WERI-Rb-1 (cell line): ENCODE measurements around the gene COBL.

Experiments used
- DNase-seq: peaks from one replicate; pipeline ENCODE4 v3.0.0-alpha.2; 2020
- H3K27ac ChIP-seq: fragments of 250-450 bp; sonication (Bioruptor Pico); 2 replicates; pipeline ENCODE4 v1.5.1; 2020; ENCODE audit warnings: mild to moderate bottlenecking, moderate library complexity
- H3K27me3 ChIP-seq: fragments of 250-450 bp; sonication (Bioruptor Pico); 2 replicates; pipeline ENCODE4 v1.5.1; 2021; ENCODE audit warnings: mild to moderate bottlenecking, low read depth, moderate library complexity; ENCODE audit not compliant: insufficient read depth, severe bottlenecking
- H3K36me3 ChIP-seq: fragments of 250-450 bp; sonication (Bioruptor Pico); 2 replicates; pipeline ENCODE4 v1.5.1; 2020; ENCODE audit warnings: mild to moderate bottlenecking, moderate library complexity
- H3K4me3 ChIP-seq: 2 replicates; pipeline ENCODE4 v1.5.1; 2011; ENCODE audit warnings: low read depth, mild to moderate bottlenecking, control low read depth, low read length
- H3K9me3 ChIP-seq: fragments of 250-450 bp; sonication (Bioruptor Pico); 2 replicates; pipeline ENCODE4 v1.5.1; 2021; ENCODE audit warnings: mild to moderate bottlenecking, moderate library complexity; ENCODE audit not compliant: severe bottlenecking
- CTCF ChIP-seq: IDR thresholded peaks from 2 replicates; pipeline ENCODE4 v1.5.1; 2011; ENCODE audit warnings: low read depth, mild to moderate bottlenecking, control low read depth, inconsistent platforms, low read length

COBL gene

GRCh38 chr7:51034521-51035264 is 281.9 kb downstream of the COBL start:
- H3K4me3 ChIP-seq = no peak overlapping the region

GRCh38 chr7:51033727-51034520 is 282.7 kb downstream of the COBL start:
- Histone ChIP-seq H3K4me3 (no peak overlapping the region), H3K27me3 (no peaks in the 10 kb centered on the region), H3K36me3 (peaks cover 25% of the 10 kb centered on the region), H3K9me3 (no peaks in the 10 kb centered on the region), H3K27ac (no peak overlapping the region)
- TF ChIP-seq CTCF = no peak
- no peak for DNase-seq

More at GRCh38 chr7:51034521-51035264, 281.9 kb downstream of the COBL start:
- H3K27ac ChIP-seq = no peak overlapping the region
- no peaks in the 10 kb centered on the region for H3K9me3 ChIP-seq
- DNase-seq = no peak
- no peak for TF ChIP-seq CTCF
- peaks cover 18% of the 10 kb centered on the region for H3K36me3 ChIP-seq
- H3K27me3 ChIP-seq = no peaks in the 10 kb centered on the region

DNA sequence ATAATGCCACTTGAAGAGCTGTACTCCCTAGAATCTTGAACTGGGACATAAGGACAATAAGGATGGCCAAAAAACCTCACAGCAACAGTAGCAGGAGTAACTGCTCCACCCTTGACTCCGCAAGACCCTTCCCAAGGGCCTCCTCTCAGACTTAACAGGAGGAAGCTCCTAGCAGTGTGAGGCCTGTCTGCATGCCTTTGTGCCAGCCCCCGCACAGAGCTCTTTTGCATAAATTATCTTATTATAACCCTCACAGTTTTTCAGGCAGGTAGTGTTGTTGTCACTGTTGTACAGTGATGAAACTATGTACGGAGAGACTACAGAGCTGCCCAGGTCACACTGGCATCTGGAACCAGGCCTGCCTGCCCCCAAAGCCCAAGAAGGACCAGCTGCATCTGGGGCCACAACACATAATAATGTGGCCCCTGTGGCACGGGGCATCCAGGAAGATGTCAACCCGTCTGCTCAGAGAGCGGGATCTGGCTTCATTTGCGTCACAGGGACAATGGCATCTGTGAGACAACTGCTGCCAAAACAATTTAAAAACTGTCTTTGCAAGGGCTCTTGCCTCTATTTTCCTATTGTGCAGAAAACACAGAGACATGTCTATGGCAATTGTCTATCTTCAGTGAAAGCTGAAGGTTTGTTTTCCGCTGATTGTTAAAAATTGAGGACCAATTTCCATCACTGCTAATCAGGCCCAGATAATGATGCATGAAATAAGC is 284.7 kb downstream of the COBL start:
- Histone ChIP-seq H3K9me3 (no peaks in the 10 kb centered on the region), H3K27me3 (no peaks in the 10 kb centered on the region), H3K4me3 (no peak overlapping the region), H3K27ac (no peak overlapping the region), H3K36me3 (peaks cover 41% of the 10 kb centered on the region)
- no peak for TF ChIP-seq CTCF
- DNase-seq = no peak

DNA sequence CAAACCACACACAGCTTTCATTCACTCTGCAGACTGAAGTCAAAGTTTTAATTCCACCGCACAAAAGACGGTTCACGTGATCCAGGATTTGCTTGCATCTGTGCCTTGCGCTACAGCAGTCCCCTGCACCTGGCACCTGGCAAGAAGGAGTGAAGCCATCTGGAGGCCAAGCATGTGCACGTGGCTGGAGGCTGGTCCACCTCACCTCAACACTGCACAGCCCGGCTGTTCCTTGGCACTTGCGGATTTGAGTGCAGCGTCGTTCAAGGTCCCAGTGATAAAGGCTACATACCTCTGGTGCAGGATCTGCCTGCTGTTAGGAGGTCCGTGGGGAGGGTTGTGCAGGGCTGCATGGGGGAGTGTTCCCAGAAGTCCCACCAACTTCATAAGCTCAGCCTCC is 285.4 kb downstream of the COBL start:
- peaks cover 42% of the 10 kb centered on the region for H3K36me3 ChIP-seq
- DNase-seq = no peak
- no peaks in the 10 kb centered on the region for H3K9me3 ChIP-seq
- no peak for TF ChIP-seq CTCF
- no peaks in the 10 kb centered on the region for H3K27me3 ChIP-seq
- H3K4me3 ChIP-seq = no peak overlapping the region
- H3K27ac ChIP-seq = no peak overlapping the region

DNA sequence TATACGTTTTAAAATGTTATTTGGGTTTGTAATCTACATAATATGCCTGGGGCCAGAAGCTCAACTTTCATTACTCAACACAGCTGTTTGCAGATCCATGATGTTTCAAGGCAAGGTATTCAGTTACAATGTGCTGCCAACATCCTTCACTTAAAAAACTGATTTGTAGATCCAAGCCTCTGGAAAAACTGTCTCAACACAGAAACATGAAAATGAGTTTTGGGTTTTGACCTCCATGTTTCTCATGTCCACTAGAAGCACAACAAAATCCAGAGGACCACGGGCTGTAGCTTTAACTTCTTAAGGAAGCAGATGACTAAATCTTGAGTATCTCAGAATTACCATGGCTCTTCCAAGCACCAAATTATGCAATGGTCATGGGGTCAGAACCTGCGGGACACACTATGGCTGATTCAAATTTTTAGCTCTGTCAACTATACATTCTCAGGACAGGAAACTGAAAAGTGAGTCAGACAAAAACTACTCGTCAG is 286.9 kb downstream of the COBL start:
- TF ChIP-seq CTCF = no peak
- no peaks in the 10 kb centered on the region for H3K9me3 ChIP-seq

More for the DNA sequence above, 286.9 kb downstream of the COBL start:
- H3K27ac ChIP-seq = no peak overlapping the region
- H3K27me3 ChIP-seq = no peaks in the 10 kb centered on the region
- no peak for DNase-seq
- H3K36me3 ChIP-seq = peaks cover 49% of the 10 kb centered on the region
- no peak overlapping the region for H3K4me3 ChIP-seq
